ENCODE data around the gene ACP1. TPM values are rescaled to one million over a fixed set of nuclear protein-coding genes. Genes with fewer than 3 reads are reported as not detected.

ACP1 gene
- total RNA-seq, 1 experiment from 2014 or later: 90.9 TPM

GRCh38 chr2:233030-233429, 31.7 kb upstream of the ACP1 start:
- no peaks in the 10 kb centered on the region for H3K9me3 ChIP-seq (ENCODE audit: control insufficient read depth, insufficient read depth, low read depth, low read length)
- TF ChIP-seq POLR2AphosphoS5 (IDR thresholded peaks at IDR 0.05; ENCODE audit: low read depth, low read length) (no peak), REST (IDR thresholded peaks at IDR 0.05; ENCODE audit: insufficient read depth in 1 of 2, low read depth in 2 of 2, low read length in 1 of 2) (no peak), TCF7L2 (IDR thresholded peaks at IDR 0.05; ENCODE audit: low read depth, low read length) (no peak), SIN3A (IDR thresholded peaks at IDR 0.05; ENCODE audit: borderline replicate concordance, insufficient read depth, low read depth, low read length) (no peak), CTCF (IDR thresholded peaks at IDR 0.05) (no peak)
- no peak overlapping the region for H3K4me3 ChIP-seq (ENCODE audit: low read depth in 2 of 2, low read length in 2 of 2)
- ATAC-seq (no peak), DNase-seq (ENCODE audit: low read depth, low spot score) (no peak)
- no peak overlapping the region for H3K27ac ChIP-seq (ENCODE audit: low read length)
- H3K27me3 ChIP-seq (ENCODE audit: control insufficient read depth, insufficient read depth, low read length): no peaks in the 10 kb centered on the region
- H3K4me1 ChIP-seq (ENCODE audit: control insufficient read depth, insufficient read depth, low read length): no peaks in the 10 kb centered on the region
- no TSS peak for BruUV-seq (replicated peaks)
- POLR2A ChIA-PET: no interaction called here
- H3K36me3 ChIP-seq (ENCODE audit: control insufficient read depth, insufficient read depth, low read length): no peaks in the 10 kb centered on the region
- CTCF ChIA-PET: no interaction called here
- in situ Hi-C loops (cut with HindIII; ENCODE audit: low pct_unique_long_range_greater_than_20kb, low sequenced_read_pairs): no loop called here
- intact Hi-C loops (cut with micrococcal nuclease; ENCODE audit: unreplicated experiment): no loop called here

GRCh38 chr2:234421-234820, 30.3 kb upstream of the ACP1 start:
- Histone ChIP-seq H3K27ac (ENCODE audit: low read length) (no peak overlapping the region), H3K9me3 (ENCODE audit: control insufficient read depth, insufficient read depth, low read depth, low read length) (no peaks in the 10 kb centered on the region), H3K4me1 (ENCODE audit: control insufficient read depth, insufficient read depth, low read length) (no peaks in the 10 kb centered on the region), H3K4me3 (ENCODE audit: low read depth in 2 of 2, low read length in 2 of 2) (no peak overlapping the region), H3K27me3 (ENCODE audit: control insufficient read depth, insufficient read depth, low read length) (no peaks in the 10 kb centered on the region), H3K36me3 (ENCODE audit: control insufficient read depth, insufficient read depth, low read length) (no peaks in the 10 kb centered on the region)
- ChIA-PET POLR2A (no interaction called here), CTCF (no interaction called here)
- BruUV-seq (replicated peaks): no TSS peak
- intact Hi-C loops (cut with micrococcal nuclease; ENCODE audit: unreplicated experiment): no loop called here
- in situ Hi-C loops (cut with HindIII; ENCODE audit: low pct_unique_long_range_greater_than_20kb, low sequenced_read_pairs): no loop called here
- ATAC-seq (no peak), DNase-seq (ENCODE audit: low read depth, low spot score) (no peak)
- TF ChIP-seq SIN3A (IDR thresholded peaks at IDR 0.05; ENCODE audit: borderline replicate concordance, insufficient read depth, low read depth, low read length): no peak

GRCh38 chr2:236993-237539, 27.7 kb upstream of the ACP1 start:
- H3K9me3 ChIP-seq (ENCODE audit: control insufficient read depth, insufficient read depth, low read depth, low read length): no peaks in the 10 kb centered on the region
- ChIA-PET CTCF (no interaction called here), POLR2A (interaction anchor here (0.6 kb wide), 1 partner anchor 25 kb away, joined by 3 read pairs; no protein-coding TSS in a partner anchor)
- no peaks in the 10 kb centered on the region for H3K4me1 ChIP-seq (ENCODE audit: control insufficient read depth, insufficient read depth, low read length)
- no peak for DNase-seq (ENCODE audit: low read depth, low spot score)
- H3K27me3 ChIP-seq (ENCODE audit: control insufficient read depth, insufficient read depth, low read length): no peaks in the 10 kb centered on the region
- no peaks in the 10 kb centered on the region for H3K36me3 ChIP-seq (ENCODE audit: control insufficient read depth, insufficient read depth, low read length)
- in situ Hi-C loops (cut with HindIII; ENCODE audit: low pct_unique_long_range_greater_than_20kb, low sequenced_read_pairs) (no loop called here), intact Hi-C loops (cut with micrococcal nuclease; ENCODE audit: unreplicated experiment) (no loop called here)
- BruUV-seq (replicated peaks): no TSS peak
- ATAC-seq: no peak
- no peak overlapping the region for H3K4me3 ChIP-seq (ENCODE audit: low read depth in 2 of 2, low read length in 2 of 2)
- H3K27ac ChIP-seq (ENCODE audit: low read length): no peak overlapping the region
- TF ChIP-seq POLR2AphosphoS5 (IDR thresholded peaks at IDR 0.05; ENCODE audit: low read depth, low read length): no peak
- TF ChIP-seq SIN3A (IDR thresholded peaks at IDR 0.05; ENCODE audit: borderline replicate concordance, insufficient read depth, low read depth, low read length): no peak
- TF ChIP-seq TCF7L2 (IDR thresholded peaks at IDR 0.05; ENCODE audit: low read depth, low read length): no peak
- no peak for TF ChIP-seq REST (IDR thresholded peaks at IDR 0.05; ENCODE audit: insufficient read depth in 1 of 2, low read depth in 2 of 2, low read length in 1 of 2)
- no peak for TF ChIP-seq CTCF (IDR thresholded peaks at IDR 0.05)

Data from Panc1 (cell line).